ENCODE data around the gene CNST. TPM values are rescaled to one million over a fixed set of nuclear protein-coding genes. Genes with fewer than 3 reads are reported as not detected.
"Not testable (repeated sequence)": the region's sequence is repeated elsewhere in the genome, so short reads cannot be mapped to it uniquely, and the experiment has no call there.

Gene CNST
- total RNA-seq, 3 donors from 2014 or later: 32.1 to 33.5 (median 32.3) TPM

DNA sequence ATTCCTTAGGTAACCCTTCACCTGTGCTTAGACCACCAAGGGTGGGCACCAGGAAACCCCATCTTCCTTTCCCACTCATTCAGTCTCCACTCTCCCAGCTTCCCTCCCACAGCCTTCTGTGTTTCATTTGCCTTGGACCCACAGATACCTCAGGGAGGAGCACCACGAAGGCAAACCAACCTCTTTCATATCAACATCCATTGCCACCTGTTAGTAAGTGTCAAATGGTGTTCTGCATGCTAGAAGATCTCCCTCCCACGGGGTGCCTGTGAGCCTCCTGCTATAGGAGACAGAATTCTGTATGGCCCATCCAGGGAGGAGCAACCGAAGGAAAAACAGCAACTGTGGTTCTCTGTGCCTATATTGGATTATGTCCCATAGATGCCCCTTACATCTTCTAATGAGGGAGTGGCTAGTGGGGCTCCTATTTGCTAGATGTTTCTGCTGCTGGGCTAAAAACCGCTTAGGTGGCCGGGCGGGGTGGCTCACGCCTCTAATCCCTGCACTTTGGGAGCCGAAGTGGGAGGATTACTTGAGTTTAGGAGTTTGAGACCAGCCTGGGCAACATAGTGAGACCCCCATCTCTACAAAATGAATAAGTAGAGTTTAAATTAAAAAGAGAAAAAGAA is 132.3 kb downstream of the CNST start:
- ATAC-seq: no peak
- Mint-ChIP-seq H3K4me3 (peak overlapping the region; percentile 39), H3K27me3 (ENCODE audit: low read depth) (peaks cover 1% of the 10 kb centered on the region)

DNA sequence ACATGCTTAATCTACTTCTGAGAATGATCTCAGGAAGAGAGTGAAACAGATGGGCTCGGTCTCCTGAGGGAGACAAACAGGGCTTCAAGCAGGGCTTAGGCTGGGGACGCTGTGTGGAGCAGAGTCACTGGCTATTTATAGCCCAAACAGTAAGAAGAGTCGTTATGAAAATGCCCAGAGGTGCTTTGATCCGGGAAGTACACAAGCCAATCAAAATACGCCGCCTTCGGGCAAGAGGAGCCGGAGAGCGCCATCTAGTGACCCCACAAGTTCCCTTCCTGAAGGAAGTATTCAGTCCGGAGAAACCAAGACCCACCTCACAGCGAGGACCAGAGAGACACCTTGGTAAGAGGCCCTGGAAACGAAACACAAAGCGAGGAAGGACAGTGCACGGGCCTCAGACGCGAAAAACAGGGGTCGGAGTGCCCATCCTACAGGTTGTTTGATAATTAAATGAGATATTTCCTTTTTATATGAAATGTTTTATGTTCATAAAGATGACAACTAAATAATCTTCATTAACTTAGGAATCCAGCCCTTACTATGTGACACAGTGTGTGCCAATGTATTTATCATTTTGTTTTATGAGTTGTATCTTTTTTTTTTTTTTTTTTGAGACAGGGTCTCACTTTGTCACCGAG is 133.0 kb downstream of the CNST start:
- Mint-ChIP-seq H3K4me3 (peak overlapping the region; percentile 39), H3K36me3 (ENCODE audit: insufficient read depth) (no peaks in the 10 kb centered on the region), H3K4me1 (ENCODE audit: low read depth) (peaks cover 7% of the 10 kb centered on the region), H3K27me3 (ENCODE audit: low read depth) (peaks cover 2% of the 10 kb centered on the region), H3K9me3 (peaks cover 7% of the 10 kb centered on the region)
- DNase-seq (peak; percentile 66), ATAC-seq (peak; percentile 95 to 99)

More for the DNA sequence above, 132.3 kb downstream of the CNST start:
- no peak for DNase-seq
- Mint-ChIP-seq H3K9me3 (peaks cover 7% of the 10 kb centered on the region), H3K36me3 (ENCODE audit: insufficient read depth) (no peaks in the 10 kb centered on the region), H3K4me1 (ENCODE audit: low read depth) (peaks cover 7% of the 10 kb centered on the region)

DNA sequence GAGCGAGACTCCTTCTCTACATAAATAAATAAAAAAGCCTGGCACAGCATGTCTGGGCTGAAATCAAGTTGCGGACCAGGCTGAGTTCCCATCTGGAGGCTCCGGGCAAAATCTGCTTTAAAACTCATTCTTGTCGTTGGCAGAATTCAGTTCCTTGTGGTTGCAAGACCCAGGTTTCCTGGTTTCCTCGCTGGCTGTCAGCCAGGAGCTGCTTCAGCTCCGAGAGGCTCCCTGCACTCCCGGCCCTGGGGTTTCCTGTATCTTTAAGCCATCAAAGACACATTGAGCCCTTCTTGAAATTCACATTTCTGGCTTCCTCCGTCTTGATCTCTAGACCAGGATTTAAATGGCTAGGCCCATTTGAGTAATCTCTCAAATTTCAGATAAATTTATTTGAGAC is 137.3 kb downstream of the CNST start:
- Mint-ChIP-seq H3K9me3 (no peaks in the 10 kb centered on the region), H3K4me3 (no peak overlapping the region), H3K27me3 (ENCODE audit: low read depth) (peaks cover 2% of the 10 kb centered on the region), H3K4me1 (ENCODE audit: low read depth) (peaks cover 7% of the 10 kb centered on the region), H3K36me3 (ENCODE audit: insufficient read depth) (no peaks in the 10 kb centered on the region)
- no peak for DNase-seq
- ATAC-seq: no peak

DNA sequence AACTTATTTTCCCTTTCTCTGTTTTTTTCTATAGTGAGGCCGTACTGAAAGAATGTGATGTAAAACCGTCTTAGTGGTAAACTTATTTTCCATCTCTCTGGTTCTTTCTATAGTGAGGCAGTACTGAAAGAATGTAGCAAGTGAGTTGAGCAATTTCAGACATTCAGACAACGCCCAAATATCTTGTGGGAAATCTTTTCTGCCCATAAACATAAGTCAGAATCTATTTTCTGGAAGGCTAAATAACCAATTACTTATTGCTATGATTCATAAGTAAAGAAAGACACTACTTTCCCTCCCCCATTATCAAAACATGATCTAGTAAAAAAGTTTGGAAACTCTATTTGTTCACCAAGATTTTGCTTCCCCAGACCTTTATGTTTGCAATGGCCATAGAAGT is 139.1 kb downstream of the CNST start:
- no peak for ATAC-seq
- peaks cover 2% of the 10 kb centered on the region for H3K27me3 Mint-ChIP-seq (ENCODE audit: low read depth)
- no peaks in the 10 kb centered on the region for H3K9me3 Mint-ChIP-seq
- no peak for DNase-seq
- H3K36me3 Mint-ChIP-seq (ENCODE audit: insufficient read depth): no peaks in the 10 kb centered on the region
- peaks cover 3% of the 10 kb centered on the region for H3K4me1 Mint-ChIP-seq (ENCODE audit: low read depth)
- no peak overlapping the region for H3K4me3 Mint-ChIP-seq

DNA sequence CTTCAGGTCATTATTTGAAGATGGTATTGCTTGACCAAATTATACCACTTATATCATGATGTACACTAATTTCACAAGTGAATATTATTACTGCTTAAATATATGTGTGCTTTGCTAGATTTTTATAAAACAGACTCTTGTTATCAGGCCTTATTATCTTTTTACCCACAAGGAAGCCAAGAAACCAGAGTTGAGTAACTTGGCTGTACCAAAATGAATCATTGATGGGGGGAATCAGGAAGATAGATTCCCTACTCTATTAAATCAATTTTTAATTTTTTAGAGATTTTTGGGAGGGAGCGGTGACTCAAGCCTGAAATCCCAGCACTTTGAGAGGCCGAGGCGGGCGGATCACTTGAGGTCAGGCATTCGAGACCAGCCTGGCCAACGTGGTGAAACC is 141.9 kb downstream of the CNST start:
- Mint-ChIP-seq H3K4me1 (ENCODE audit: low read depth) (peaks cover 3% of the 10 kb centered on the region), H3K4me3 (no peak overlapping the region), H3K36me3 (ENCODE audit: insufficient read depth) (no peaks in the 10 kb centered on the region), H3K27me3 (ENCODE audit: low read depth) (peaks cover 4% of the 10 kb centered on the region), H3K9me3 (no peaks in the 10 kb centered on the region)
- DNase-seq: no peak
- no peak for ATAC-seq

DNA sequence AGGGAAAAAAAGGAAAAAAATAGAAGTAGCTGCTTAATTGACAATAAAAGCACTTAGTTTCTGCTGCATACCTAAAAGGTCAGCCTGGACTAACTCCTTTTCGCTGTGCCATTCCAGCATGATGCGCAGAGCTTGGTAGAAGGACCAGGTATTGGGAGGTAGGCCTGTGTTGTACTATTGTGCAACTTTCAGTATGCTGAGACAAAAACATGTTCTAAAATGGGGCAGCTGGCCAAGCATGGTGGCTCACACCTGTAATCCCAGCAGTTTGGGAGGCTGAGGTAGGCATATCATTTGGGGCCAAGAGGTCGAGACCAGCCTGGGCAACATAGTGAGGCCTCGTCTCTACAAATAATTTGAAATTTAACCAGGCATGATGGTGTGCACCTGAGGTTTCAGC is 142.9 kb downstream of the CNST start:
- DNase-seq: no peak
- H3K27me3 Mint-ChIP-seq (ENCODE audit: low read depth): peaks cover 2% of the 10 kb centered on the region
- H3K4me1 Mint-ChIP-seq (ENCODE audit: low read depth): peaks cover 3% of the 10 kb centered on the region
- H3K9me3 Mint-ChIP-seq: no peaks in the 10 kb centered on the region
- ATAC-seq: no peak
- no peak overlapping the region for H3K4me3 Mint-ChIP-seq
- H3K36me3 Mint-ChIP-seq (ENCODE audit: insufficient read depth): no peaks in the 10 kb centered on the region

DNA sequence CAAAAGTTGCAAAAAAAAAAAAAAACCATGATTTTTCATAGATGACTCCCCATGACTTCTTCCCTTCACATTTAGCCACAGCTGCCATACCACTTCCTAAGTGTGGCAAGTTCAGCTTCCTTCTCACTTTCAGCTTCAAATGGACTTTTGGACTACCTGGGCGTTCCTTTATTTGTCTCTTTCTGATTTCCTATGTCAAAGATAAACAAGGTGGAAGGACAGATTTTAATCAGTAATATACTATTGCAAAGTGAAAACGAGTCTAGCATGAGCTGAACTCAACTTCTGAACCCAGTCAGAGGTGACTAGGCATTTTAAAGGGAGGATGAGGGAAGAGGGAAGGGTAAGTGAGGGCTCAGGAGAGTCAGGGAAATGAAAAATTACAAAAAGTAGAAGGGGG is 143.6 kb downstream of the CNST start:
- DNase-seq (no peak), ATAC-seq (no peak)
- Mint-ChIP-seq H3K4me1 (ENCODE audit: low read depth) (peaks cover 3% of the 10 kb centered on the region), H3K27me3 (ENCODE audit: low read depth) (peaks cover 7% of the 10 kb centered on the region), H3K9me3 (no peaks in the 10 kb centered on the region), H3K36me3 (ENCODE audit: insufficient read depth) (no peaks in the 10 kb centered on the region), H3K4me3 (no peak overlapping the region)

DNA sequence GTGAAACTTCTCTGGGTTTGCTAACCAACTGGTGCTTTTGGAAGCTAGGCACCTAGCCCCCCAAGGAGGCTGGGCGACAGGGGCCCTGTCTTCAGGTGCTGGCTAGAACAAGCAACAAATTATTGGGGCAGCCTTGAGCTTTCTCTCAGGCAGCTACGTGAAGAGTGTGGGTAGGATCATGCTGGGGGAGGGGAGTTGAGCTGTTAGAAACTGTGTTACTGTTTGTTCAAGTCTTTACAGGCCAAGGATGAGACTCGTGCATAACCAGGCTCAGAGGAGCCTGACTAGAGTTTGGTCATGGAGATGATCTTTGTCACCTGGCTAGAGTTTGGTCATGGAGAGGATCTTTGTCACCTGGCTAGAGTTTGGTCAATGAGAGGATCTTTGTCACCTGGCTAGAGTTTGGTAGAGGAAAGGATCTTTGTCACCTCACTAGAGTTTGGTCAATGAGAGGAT is 145.3 kb downstream of the CNST start:
- Mint-ChIP-seq H3K4me3 (no peak overlapping the region), H3K9me3 (no peaks in the 10 kb centered on the region), H3K4me1 (ENCODE audit: low read depth) (peaks cover 3% of the 10 kb centered on the region), H3K27me3 (ENCODE audit: low read depth) (peaks cover 10% of the 10 kb centered on the region), H3K36me3 (ENCODE audit: insufficient read depth) (no peaks in the 10 kb centered on the region)
- DNase-seq: no peak
- ATAC-seq: no peak

DNA sequence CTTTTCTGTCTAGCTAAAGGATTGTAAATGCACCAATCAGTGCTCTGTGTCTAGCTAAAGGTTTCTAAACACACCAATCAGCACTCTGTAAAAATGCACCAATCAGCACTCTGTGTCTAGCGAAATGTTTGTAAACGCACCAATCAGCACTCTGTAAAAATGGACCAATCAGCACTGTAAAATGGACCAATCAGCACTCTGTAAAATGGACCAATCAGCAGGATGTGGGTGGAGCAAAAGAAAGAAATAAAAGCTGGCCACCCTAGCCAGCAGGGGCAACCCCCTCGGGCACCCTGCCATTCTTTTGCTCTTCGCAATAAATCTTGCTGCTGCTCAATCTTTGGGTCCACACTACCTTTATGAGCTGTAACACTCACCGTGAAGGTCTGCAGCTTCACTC is 146.2 kb downstream of the CNST start:
- not testable (repeated sequence) for DNase-seq; H3K4me3 Mint-ChIP-seq; H3K9me3 Mint-ChIP-seq; H3K27me3 Mint-ChIP-seq (ENCODE audit: low read depth); ATAC-seq; H3K4me1 Mint-ChIP-seq (ENCODE audit: low read depth); H3K36me3 Mint-ChIP-seq (ENCODE audit: insufficient read depth)

Other genes starting within 250 kb of the CNST start
- gene SMYD3, start 59.2 kb upstream of the CNST start, total RNA-seq: 10 to 100 TPM; 10.7 to 13.0 (median 11.9) TPM
- gene TFB2M, start 195 bp upstream of the CNST start, total RNA-seq: 10 to 100 TPM; 41.7 to 45.8 (median 42.8) TPM
- 10 to 100 TPM; 17.6 to 27.0 (median 17.7) TPM for gene SCCPDH, start 158.0 kb downstream of the CNST start, total RNA-seq